HT-29 (cell line): ENCODE data around the gene ADAMTS14. TPM values are rescaled to one million over a fixed set of nuclear protein-coding genes. Genes with fewer than 3 reads are reported as not detected.
"Not testable (repeated sequence)": the region's sequence is repeated elsewhere in the genome, so short reads cannot be mapped to it uniquely, and the experiment has no call there.

Experiments
- DNase-seq: peaks from one replicate; pipeline ENCODE4 v3.0.0-alpha.2; 2015; ENCODE audit warnings: low spot score
- total RNA-seq: library from RNA; depleted of rRNA; stranded (reverse); fragments of >200 nt; shearing (Covaris generic); gene quantifications from 2 replicates; pipeline ENCODE4 v1.2.3, GENCODE V29; 2014

ADAMTS14 gene
- total RNA-seq, 1 experiment from 2014 or later, result 0.15 TPM

DNA sequence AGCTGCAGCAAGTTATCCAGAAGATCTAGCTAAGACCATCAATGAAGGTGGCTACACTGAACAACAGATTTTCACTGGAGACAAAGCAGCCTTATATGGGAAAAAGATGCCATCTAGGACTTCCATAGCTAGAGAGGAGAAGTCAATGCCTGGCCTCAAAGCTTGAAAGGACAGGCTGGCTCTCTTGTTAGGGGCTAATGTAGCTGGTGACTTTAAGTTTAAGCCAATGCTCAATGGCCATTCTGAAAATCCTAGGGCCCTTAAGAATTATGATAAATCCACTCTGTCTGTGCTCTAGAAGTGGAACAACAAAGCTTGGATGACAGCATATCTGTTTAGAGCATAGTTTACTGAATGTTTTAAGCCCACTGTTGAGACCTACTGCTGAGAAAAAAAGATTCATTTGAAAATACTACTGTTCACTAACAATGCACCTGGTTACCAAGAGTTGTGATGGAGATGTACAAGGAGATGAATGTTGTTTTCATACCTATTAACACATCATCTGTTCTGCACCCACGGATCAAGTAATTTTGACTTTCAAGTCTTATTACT lies 13.6 kb upstream of the ADAMTS14 start:
- no peak for DNase-seq

DNA sequence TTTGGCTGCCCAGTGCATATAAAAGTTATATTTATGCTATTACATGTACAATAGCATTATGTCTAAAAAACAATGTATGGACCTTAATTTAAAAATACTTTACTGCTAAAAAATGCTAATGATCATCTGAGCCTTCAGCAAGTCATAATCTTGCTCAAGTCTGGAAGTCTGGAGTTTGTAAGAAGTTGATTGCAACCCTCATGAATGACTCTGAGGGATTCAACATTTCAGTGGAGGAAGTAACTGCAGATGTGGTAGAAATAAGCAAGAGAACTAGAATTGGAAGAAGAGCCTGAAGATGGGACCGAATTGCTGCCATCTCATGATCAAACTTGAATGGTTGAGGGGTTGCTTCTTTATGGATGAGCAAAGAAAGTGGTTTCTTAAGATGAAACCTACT lies 13.0 kb upstream of the ADAMTS14 start:
- no peak for DNase-seq

DNA sequence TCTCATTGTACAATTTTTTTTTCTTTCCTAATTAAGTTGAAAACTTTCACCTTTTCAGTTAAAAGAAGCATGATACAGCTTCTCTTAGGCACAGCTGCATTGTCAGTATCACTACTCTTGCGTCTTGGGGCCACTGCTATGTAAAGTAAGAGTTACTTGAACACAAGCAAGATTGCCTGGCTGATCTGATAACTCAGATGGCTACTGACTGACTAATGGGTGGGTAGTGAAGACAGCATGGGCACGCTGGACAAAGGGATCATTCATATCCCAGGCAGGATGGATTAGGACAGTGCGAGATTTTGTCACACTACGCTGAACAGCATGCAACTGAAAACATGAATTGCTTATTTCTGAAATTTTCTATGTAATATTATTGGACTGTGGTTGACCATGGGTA lies 11.6 kb upstream of the ADAMTS14 start:
- DNase-seq, result no peak

DNA sequence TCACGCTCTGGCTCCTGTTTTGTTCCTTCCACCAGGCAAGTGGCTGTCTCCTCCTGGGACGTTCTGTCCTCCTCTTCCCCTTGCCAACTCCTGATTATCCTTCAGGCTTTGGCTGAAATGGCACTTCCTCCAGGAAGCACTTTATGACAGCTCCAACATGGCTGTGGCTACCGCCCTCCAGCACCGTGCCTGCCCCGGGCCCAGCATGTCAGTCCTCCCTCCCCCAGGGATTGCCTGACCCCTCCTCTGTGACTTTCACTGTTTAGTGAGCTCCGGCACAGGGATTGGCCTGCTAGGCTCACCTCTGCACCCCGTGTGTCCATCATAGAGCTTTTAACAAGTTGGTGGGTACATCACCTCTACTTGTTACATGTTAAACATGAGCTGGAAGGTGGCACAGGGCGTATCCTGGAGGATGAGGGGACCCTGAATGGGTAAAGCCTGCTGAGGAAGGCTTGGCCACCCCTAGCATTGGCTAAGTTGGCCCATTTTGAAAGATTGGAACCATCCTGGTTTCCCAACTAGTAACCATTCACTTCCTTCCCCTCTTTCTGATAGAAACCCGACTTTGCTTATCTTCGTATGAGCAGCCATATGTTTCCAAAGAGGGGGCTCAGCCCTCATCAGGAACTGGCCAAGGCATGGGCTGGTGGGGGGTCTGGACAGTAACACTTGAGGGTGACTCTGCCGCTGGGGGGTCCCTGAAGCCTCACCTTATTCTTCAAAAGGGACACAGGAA lies 10.5 kb upstream of the ADAMTS14 start:
- no peak for DNase-seq

DNA sequence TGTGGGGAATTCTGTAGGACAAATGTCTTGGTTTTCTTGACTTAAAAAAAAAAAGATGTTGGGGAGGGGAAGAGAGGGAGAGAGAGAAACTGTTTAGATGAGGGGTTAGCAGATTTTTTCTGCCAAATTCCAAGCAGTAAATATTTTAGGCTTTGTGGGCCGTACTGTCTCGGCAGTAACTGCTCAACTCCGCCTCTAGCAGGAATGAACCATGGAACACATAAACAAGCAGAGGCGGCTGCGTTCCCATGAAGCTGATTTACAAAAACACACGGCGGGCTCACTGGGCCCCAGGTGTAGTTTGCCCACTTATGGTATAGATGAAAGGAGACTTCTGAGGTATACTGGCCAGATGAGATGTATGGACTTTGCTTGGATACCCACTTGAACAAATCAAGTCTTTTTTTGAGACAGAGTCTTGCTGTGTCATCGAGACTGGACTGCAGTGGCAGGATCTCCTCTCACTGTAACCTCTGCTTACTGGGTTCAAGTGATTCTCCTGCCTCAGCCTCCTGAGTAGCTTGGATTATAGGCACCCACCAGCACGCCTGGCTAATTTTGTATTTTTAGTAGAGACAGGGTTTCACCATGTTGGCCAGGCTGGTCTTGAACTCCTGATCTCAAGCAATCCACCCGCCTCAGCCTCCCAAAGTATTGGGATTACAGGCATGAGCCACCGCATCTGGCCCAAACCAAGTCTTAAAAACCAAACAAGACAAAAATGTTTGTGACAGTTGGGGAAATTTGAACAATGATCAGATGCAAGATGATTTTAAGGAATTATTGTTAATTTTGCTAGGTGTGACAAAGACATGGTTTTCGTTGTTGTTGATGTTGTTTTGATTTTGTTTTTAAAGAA lies 9.7 kb upstream of the ADAMTS14 start:
- DNase-seq, result no peak

DNA sequence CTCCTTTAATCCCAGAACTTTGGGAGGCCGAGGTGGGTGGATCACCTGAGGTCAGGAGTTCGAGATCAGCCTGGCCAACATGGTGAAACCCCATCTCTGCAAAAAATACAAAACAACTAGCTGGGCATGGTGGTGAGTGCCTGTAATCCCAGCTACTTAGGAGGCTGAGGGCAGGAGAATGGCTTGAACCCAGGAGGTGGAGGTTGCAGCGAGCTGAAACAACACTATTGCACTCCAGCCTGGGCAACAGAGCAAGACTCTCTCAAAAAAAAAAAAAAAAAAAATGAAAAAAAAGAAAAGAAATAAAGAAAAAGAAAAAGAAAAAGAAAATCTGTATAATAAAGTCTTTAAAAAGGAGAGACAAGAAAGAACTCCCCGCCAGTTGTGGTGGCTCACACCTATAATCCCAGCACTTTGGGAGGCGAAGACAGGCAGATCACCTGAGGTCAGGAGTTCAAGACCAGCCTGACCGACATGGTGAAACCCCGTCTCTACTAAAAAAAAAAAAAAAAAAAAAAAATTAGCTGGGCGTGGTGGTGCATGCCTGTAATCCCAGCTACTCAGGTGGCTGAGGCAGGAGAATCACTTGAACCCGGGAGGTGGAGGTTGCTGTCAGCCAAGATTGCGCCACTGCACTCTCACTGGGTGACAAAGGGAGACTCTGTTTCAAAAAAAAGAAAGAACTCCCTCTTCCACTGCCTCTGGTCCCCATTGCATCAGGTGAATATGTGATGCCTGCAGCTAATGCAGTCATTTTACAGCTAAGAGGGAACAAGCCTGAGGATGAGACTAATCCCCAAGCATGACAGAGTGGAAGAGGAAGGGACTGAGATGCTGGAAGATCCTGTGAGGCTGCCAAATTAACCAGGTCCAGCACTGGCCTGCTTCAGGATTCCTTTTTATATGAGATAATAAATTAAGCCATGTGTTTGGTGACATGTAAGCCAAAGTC lies 8.6 kb upstream of the ADAMTS14 start:
- not testable (repeated sequence) for DNase-seq

DNA sequence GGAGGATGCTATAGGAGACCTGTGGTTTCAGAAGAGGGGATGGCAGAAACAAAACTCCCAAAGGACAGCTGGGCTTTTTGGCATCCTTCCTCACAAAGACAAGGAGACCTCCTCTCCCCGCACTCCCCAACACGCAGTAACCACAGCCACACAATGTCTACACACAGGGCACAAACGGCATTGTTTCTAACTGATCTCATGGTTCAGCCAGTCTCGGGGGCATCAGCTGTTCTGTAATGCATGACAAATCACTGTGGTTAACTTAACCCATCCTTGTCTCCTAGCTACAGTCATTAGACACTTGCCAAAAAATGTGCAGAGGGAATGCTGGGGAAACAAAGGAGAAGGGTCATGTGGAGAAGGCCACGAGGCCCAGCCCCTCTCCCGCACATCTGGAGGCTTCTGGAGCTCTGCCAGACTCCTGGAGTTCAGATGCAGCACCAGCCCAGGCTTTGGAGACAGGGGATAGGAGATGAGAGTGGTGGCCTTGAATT lies 7.6 kb upstream of the ADAMTS14 start:
- no peak for DNase-seq

DNA sequence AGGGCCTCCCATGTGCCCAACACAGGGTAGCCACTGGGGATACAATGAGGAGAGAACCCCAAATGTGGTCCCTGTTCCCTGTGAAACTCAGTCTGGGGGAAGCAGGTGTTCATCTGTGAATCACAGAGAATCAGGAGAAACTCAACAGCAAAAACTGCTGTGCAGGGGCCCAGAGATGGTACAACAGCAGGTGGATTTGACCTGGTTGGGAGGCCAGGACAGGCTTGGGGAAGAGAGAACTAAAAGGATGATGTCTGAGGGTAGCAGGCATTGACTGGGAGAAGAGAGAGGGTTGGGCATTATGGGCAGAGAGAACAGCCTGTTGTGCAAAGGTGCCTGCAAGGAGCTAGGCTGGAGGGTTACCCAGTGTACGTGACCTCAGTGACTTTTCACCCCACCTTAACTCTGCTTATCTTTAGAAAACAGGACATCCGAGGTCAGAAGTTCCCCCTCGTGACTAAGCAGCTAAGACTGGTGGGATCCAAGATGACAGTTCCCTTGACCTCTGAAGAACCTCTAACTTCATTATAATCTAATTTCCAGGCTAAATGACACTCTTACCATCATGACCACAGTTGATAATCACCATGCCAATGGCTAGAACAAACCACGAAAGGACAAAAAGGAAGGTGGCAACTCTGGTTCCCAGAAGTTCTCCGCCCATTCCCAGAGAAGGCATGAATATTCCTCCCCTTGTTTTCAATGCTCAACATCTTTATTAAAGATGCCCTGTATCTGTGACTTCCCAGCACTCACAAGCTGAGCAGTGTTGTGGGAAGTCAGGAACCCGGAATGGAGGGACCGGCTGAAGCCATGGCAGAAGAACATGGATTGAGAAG lies 5.1 kb upstream of the ADAMTS14 start:
- DNase-seq, result no peak

DNA sequence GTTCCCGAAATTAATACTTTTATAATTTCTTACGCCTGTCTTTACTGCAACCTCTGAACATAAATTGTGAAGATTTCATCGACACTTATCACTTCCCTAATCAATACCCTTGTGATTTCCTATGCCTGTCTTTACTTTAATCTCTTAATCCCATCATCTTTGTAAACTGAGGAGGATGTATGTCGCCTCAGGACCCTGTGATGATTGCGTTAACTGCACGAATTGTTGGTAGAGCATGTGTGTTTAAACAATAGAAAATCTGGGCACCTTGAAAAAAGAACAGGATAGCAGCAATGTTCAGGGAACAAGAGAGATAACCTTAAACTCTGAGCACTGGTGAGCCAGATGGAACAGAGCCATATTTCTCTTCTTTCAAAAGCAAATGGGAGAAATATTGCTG lies 4.5 kb upstream of the ADAMTS14 start:
- DNase-seq, result not testable (repeated sequence)

DNA sequence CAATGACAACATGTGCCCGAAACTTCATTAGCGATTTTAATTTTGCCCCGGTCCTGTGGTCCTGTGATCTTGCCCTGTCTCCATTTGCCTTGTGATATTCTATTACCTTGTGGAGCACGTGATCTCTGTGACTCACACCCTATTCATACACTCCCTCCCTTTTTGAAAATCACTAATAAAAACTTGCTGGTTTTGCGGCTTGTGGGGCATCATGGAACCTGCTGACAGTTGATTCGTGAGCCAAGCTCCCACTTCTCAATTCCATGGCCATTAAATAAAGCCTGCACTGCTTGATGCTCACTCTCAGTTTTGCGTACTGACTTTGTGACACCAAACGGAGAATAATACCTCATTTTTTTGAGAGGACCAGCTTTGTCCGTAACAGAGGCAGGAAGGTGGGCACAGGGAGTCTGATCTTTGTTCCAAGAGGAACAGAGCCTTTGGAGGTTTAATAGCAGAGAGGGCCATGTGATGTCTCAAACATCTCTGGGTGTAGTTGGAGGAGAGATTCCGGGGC lies 3.8 kb upstream of the ADAMTS14 start:
- DNase-seq, result no peak

DNA sequence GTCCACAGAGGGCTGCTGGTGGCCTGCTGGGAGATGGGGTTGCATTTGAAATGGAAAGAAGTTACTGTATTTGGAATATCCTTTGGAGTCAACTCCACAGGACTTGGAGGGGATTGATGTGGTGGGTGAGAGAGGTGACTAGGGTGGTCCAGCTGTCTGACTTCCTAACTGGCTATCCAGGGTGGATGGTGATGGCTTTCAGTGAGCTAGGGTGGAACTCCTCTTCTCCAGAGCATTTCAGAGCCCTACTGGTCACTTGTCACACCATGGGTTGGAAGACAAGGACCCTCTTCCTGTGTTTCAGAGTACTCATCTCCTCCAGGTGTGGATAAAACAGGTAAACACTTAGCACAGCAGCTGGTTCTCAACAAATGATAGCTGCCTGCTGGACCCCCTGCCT lies 3.3 kb upstream of the ADAMTS14 start:
- no peak for DNase-seq

DNA sequence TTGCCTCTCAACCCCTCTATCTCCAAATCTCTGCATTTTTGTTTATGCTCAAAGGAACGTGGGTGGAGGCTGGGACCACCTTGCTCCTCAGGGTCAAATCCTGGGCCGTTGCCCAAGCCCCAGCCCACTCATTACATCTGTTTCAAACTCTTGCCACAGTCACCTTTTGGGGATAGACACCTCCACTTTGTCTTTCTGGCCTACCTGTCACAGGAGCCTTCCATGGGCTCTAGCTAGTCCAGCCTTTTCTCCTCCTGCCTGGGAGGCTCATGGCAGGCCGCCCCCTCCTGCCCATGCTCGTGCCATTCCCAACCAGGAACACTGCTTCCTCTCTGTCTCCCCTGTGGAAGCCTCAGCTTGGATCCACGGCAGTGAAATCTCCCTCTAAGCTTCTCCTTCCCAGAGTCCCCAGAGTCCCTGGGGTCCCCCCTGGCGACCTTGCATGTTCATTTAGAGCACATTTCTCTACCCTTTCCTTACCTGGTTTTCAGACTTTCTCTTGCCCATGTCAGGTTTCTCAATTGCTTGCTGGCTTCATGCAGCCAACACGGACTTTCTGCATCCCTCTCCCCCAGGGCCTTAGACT lies 2.5 kb upstream of the ADAMTS14 start:
- no peak for DNase-seq

DNA sequence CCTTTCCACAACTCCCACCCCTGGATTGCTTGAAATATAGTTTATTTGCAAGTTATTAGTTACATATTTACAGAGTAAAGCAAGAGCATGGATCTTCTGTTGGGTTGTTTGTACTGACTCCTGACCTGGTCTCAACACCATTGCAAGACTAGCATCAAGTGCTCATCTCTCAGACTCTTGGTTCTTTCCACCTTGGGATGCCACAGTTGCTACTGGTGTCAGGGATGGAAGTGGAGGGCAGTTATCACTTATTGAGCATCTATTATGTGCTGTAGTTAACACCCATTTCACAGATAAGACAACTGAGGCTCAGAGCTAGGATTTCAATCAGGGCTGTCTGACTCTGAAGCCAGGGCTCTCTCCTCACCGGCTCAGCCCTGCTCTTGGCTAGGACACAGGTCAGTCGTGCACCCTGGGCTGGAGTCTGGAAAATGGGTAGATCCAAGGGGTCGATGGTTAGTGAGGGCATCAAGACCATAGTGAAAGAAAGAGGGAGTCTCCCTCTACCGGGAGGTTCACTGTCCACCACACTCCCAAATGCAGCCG lies 614 bp upstream of the ADAMTS14 start:
- DNase-seq, result no peak

DNA sequence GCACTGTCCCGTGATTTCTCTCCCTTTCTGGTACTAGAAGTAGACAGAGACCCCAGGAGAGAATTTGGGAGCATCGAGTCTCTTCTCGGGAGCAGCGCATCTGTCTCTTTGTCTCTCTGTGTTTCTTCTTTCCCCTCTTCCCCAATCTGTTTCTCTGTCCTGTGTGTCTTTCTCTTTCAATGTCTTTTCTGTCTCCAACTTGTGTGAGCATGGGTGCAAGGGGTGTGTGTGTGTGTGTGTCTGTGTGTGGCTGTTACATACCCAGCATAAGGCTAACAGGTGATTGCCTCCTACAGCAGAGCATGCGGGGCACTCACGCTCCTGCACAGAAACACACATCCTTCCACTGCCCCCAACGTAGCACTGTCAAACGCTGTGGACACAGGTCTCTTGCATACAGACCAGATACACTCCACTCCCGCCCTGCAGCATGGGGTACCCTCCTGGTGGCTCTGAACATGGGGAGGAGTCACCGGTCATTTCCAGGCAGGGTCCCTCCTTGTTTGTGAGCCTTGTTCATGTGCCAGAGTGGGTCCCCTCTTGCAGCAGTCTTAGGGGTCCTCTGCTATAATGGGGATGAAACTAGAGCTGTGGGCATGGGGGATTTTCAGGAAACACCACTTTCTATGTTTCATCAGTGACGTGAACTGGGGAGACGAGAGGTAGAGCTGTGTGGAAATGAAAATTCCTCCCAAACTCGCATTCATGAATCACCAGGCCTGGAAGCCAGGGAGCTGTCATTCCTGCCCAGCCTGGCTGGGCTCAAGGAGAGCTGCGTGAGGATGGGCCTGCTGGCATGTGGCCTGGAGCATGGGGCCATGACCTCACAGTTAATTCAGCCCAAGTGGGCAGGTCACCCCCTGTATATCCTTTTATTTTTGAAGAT lies 980 bp downstream of the ADAMTS14 start:
- DNase-seq, result no peak

DNA sequence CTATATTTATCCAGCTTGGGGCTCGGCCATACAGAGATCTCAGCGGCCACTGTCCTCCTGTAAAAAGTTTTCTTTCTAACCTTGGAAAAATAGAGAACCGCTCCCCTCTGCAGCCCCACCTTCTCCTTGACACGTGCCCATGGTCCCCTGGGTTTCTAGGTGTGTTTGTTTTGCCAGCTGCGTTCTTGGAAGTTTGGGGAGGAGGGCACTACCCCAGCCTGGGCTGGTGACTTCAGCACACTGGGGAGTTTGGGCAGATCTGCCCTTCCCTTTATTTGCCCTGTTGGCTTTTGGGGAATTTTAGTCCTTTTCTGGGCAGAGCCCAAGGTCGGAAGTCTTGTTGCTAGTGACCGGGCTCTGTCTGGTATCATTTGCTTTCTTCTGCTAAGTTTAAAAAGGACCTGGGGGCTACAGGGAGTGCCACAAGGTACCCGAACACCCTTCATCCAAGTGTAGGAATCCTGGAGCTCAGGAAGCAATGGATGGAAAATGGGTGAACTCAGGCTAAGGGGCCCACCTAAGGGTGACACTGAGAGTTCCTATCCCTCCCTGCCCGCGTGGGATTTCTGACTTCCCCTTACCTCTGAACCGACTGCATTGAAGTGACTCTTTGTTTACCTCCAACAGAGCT lies 1.7 kb downstream of the ADAMTS14 start:
- DNase-seq, result no peak

DNA sequence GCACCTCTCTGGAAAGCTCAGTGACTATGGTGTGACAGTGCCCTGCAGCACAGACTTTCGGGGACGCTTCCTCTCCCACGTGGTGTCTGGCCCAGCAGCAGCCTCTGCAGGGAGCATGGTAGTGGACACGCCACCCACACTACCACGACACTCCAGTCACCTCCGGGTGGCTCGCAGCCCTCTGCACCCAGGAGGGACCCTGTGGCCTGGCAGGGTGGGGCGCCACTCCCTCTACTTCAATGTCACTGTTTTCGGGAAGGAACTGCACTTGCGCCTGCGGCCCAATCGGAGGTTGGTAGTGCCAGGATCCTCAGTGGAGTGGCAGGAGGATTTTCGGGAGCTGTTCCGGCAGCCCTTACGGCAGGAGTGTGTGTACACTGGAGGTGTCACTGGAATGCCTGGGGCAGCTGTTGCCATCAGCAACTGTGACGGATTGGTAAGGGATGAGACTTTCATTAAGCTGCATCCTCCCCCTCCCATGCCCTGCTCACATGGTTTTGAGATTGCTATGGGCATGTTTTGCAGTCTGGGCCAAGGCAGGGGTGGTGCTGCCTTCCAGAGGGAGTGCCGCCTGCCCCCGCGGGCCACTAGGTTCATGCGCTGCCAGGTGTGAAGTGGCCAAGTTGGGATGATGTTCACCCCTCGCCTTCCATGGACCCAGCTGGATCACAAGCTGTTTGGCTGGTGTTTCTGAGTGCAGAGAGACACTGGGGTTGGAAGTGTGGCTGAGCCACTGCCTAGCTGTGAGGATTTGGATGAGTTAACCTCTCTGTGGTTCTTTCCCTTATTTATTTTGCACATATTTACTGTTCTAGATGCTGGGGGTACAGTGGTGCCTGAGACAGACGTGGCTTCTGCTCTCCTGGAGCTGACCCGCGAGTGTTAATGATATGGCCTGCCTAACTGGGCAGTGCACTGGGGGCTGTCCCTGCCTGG lies 2.5 kb downstream of the ADAMTS14 start:
- no peak for DNase-seq
